SK-N-SH treated with all-trans-retinoic acid at 6 μM for 48 hours (cell line): Measurements from ENCODE around the gene COL1A2.

ENCODE experiments used
- ATAC-seq: fragments of 200-7000 bp; cut with Tn5 transposase; 3 replicates; pipeline ENCODE4 v1.9.1; 2020; ENCODE audit warnings: mild to moderate bottlenecking, moderate library complexity
- ARNTL ChIP-seq: fragments of 450-650 bp; formaldehyde crosslinking; IDR thresholded peaks from 2 replicates; pipeline ENCODE4 v1.5.0; 2020; ENCODE audit warnings: low read depth, mild to moderate bottlenecking, moderate library complexity, borderline replicate concordance
- BACH2 ChIP-seq: fragments of 250-450 bp; sonication (Bioruptor Pico); IDR thresholded peaks from 2 replicates; pipeline ENCODE4 v1.9.0; 2021; ENCODE audit warnings: mild to moderate bottlenecking, borderline replicate concordance
- CSDC2 ChIP-seq: fragments of 250-450 bp; sonication (Bioruptor Pico); IDR thresholded peaks from 2 replicates; pipeline ENCODE4 v1.5.0; 2020; ENCODE audit warnings: mild to moderate bottlenecking, moderate library complexity
- GLIS3 ChIP-seq: fragments of 250-450 bp; sonication (Bioruptor Pico); IDR thresholded peaks from 2 replicates; pipeline ENCODE4 v1.5.0; 2020; ENCODE audit warnings: mild to moderate bottlenecking, moderate library complexity
- ISL1 ChIP-seq: fragments of 250-450 bp; sonication (Bioruptor Pico); IDR thresholded peaks from 2 replicates; pipeline ENCODE4 v2.1.2; 2022; ENCODE audit warnings: mild to moderate bottlenecking, moderate library complexity
- OSR1 ChIP-seq: fragments of 250-450 bp; sonication (Bioruptor Pico); IDR thresholded peaks from 2 replicates; pipeline ENCODE4 v1.8.0; 2022; ENCODE audit warnings: moderate library complexity, mild to moderate bottlenecking, inconsistent platforms
- POU6F1 ChIP-seq: fragments of 250-450 bp; sonication (Bioruptor Pico); IDR thresholded peaks from 2 replicates; pipeline ENCODE4 v1.8.0; 2021; ENCODE audit warnings: low read depth, mild to moderate bottlenecking, moderate library complexity, borderline replicate concordance
- PPARA ChIP-seq: fragments of 250-450 bp; sonication (Bioruptor Pico); IDR thresholded peaks from 2 replicates; pipeline ENCODE4 v1.5.0; 2020; ENCODE audit warnings: mild to moderate bottlenecking, borderline replicate concordance
- RARB ChIP-seq: fragments of 250-450 bp; sonication (Bioruptor Pico); IDR thresholded peaks from 2 replicates; pipeline ENCODE4 v1.8.0; 2021; ENCODE audit warnings: mild to moderate bottlenecking, moderate library complexity
- SNAI2 ChIP-seq: fragments of 250-450 bp; sonication (Bioruptor Pico); IDR thresholded peaks from 2 replicates; pipeline ENCODE4 v1.5.0; 2020; ENCODE audit warnings: mild to moderate bottlenecking, moderate library complexity
- TCF4 ChIP-seq: fragments of 250-450 bp; sonication (Bioruptor Pico); IDR thresholded peaks from 2 replicates; pipeline ENCODE4 v1.8.0; 2021; ENCODE audit warnings: mild to moderate bottlenecking, moderate library complexity, borderline replicate concordance
- TOX ChIP-seq: fragments of 250-450 bp; sonication (Bioruptor Pico); IDR thresholded peaks from 2 replicates; pipeline ENCODE4 v1.8.0; 2021; ENCODE audit warnings: mild to moderate bottlenecking, moderate library complexity, borderline replicate concordance
- ZC3H10 ChIP-seq: fragments of 250-450 bp; sonication (Bioruptor Pico); IDR thresholded peaks from 2 replicates; pipeline ENCODE4 v1.5.1; 2021; ENCODE audit warnings: mild to moderate bottlenecking, moderate library complexity
- ZFP3 ChIP-seq: fragments of 250-450 bp; sonication (Bioruptor Pico); IDR thresholded peaks from 2 replicates; pipeline ENCODE4 v1.5.0; 2020; ENCODE audit warnings: mild to moderate bottlenecking, moderate library complexity
- ZFP30 ChIP-seq: fragments of 450-650 bp; formaldehyde crosslinking; IDR thresholded peaks from 2 replicates; pipeline ENCODE4 v1.5.0; 2022; ENCODE audit warnings: mild to moderate bottlenecking, moderate library complexity
- ZNF565 ChIP-seq: fragments of 450-650 bp; formaldehyde crosslinking; conservative IDR thresholded peaks from 2 replicates; pipeline ENCODE4 v1.5.0; 2020; ENCODE audit warnings: low read depth, mild to moderate bottlenecking, moderate library complexity
- ZNF70 ChIP-seq: fragments of 450-650 bp; formaldehyde crosslinking; IDR thresholded peaks from 2 replicates; pipeline ENCODE4 v1.5.0; 2020; ENCODE audit warnings: mild to moderate bottlenecking, moderate library complexity
- ZNF8 ChIP-seq: fragments of 450-650 bp; formaldehyde crosslinking; IDR thresholded peaks from 2 replicates; pipeline ENCODE4 v1.5.0; 2020; ENCODE audit warnings: mild to moderate bottlenecking, moderate library complexity
- TF ChIP-seq, protein P1 (sequence below): fragments of 250-450 bp; sonication (Bioruptor Pico); IDR thresholded peaks from 2 replicates; pipeline ENCODE4 v1.5.0; 2020; ENCODE audit warnings: mild to moderate bottlenecking, moderate library complexity
- TF ChIP-seq, protein P2 (sequence below): fragments of 250-450 bp; sonication (Bioruptor Pico); IDR thresholded peaks from 2 replicates; pipeline ENCODE4 v1.5.1; 2020; ENCODE audit warnings: low read depth, mild to moderate bottlenecking, moderate library complexity
- TF ChIP-seq, protein P3 (sequence below): fragments of 250-450 bp; sonication (Bioruptor Pico); IDR thresholded peaks from 2 replicates; pipeline ENCODE4 v1.5.1; 2021; ENCODE audit warnings: mild to moderate bottlenecking, moderate library complexity

COL1A2 gene

DNA sequence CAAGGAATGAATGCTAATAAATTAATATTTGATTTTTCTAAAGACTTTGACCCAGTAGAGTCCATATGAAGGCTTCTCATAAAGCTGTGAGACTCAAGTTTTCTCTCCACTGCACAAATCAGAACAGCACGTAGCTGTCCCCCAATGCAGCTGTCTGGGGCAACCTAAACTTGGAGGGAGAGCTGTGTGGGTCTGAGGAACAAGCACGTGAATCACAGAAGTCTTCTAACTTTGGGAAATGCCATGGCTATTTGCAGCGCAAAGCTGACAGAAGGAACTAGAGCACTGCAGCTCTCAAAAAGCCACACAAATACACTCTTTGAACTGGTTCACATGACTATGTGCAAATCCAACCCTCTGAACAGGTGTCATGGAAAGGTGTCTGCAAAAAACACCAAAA, 47.9 kb downstream of the COL1A2 start (continued):
- TF ChIP-seq, protein P1, sequence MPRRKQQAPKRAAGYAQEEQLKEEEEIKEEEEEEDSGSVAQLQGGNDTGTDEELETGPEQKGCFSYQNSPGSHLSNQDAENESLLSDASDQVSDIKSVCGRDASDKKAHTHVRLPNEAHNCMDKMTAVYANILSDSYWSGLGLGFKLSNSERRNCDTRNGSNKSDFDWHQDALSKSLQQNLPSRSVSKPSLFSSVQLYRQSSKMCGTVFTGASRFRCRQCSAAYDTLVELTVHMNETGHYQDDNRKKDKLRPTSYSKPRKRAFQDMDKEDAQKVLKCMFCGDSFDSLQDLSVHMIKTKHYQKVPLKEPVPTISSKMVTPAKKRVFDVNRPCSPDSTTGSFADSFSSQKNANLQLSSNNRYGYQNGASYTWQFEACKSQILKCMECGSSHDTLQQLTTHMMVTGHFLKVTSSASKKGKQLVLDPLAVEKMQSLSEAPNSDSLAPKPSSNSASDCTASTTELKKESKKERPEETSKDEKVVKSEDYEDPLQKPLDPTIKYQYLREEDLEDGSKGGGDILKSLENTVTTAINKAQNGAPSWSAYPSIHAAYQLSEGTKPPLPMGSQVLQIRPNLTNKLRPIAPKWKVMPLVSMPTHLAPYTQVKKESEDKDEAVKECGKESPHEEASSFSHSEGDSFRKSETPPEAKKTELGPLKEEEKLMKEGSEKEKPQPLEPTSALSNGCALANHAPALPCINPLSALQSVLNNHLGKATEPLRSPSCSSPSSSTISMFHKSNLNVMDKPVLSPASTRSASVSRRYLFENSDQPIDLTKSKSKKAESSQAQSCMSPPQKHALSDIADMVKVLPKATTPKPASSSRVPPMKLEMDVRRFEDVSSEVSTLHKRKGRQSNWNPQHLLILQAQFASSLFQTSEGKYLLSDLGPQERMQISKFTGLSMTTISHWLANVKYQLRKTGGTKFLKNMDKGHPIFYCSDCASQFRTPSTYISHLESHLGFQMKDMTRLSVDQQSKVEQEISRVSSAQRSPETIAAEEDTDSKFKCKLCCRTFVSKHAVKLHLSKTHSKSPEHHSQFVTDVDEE (CRISPR knock-in tag): no peak
- no peak for TF ChIP-seq CSDC2 (CRISPR knock-in tag)
- TF ChIP-seq GLIS3 (CRISPR knock-in tag): no peak
- TF ChIP-seq, protein P2, sequence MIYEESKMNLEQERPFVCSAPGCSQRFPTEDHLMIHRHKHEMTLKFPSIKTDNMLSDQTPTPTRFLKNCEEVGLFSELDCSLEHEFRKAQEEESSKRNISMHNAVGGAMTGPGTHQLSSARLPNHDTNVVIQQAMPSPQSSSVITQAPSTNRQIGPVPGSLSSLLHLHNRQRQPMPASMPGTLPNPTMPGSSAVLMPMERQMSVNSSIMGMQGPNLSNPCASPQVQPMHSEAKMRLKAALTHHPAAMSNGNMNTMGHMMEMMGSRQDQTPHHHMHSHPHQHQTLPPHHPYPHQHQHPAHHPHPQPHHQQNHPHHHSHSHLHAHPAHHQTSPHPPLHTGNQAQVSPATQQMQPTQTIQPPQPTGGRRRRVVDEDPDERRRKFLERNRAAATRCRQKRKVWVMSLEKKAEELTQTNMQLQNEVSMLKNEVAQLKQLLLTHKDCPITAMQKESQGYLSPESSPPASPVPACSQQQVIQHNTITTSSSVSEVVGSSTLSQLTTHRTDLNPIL (CRISPR knock-in tag): no peak

GRCh38 chr7:94444813-94445212, 50.1 kb downstream of the COL1A2 start:
- ATAC-seq: no peak
- TF ChIP-seq ZNF8 (CRISPR knock-in tag) (no peak), ZFP30 (CRISPR knock-in tag) (no peak), GLIS3 (CRISPR knock-in tag) (no peak), ZNF70 (CRISPR knock-in tag) (no peak), TCF4 (no peak), SNAI2 (no peak), ISL1 (CRISPR knock-in tag) (no peak), ZFP3 (CRISPR knock-in tag) (no peak), ZC3H10 (CRISPR knock-in tag) (no peak), BACH2 (CRISPR knock-in tag) (no peak)
- TF ChIP-seq, protein P1 (CRISPR knock-in tag): no peak

DNA sequence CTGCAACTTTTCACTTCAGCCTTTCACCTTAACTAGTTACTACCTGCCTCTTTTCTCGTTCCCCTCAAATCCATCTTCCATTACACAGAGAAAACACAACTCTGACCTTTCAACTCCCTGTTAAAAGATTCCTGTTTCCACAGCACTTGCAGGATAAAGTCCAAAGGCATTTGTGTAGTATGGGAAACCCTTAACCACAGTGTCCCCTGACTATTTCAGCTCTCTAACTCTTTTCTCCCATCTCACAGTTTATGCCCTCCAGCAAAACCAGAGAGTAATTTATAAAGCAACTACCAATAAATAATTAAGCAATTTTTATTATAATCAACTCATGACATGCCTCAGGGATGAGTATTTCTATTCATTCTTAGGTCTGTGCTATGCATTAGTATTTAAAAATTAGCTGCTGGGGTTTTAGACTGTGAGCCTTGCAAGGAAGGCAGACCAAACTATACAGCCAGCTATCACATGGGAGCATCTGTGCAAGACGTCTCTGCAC, 51.0 kb downstream of the COL1A2 start:
- ATAC-seq: no peak
- TF ChIP-seq ZC3H10 (CRISPR knock-in tag): no peak
- TF ChIP-seq SNAI2: no peak
- no peak for TF ChIP-seq ZFP3 (CRISPR knock-in tag)
- TF ChIP-seq PPARA (CRISPR knock-in tag): no peak
- no peak for TF ChIP-seq OSR1 (CRISPR knock-in tag)
- TF ChIP-seq ARNTL (CRISPR knock-in tag): no peak
- TF ChIP-seq TOX (CRISPR knock-in tag): no peak
- TF ChIP-seq RARB (CRISPR knock-in tag): no peak
- TF ChIP-seq ZNF70 (CRISPR knock-in tag): no peak
- TF ChIP-seq, all 23 proteins: peak for 0

GRCh38 chr7:94446308-94446707, 51.6 kb downstream of the COL1A2 start:
- ATAC-seq: no peak
- no peak for TF ChIP-seq ZNF565 (CRISPR knock-in tag)
- no peak for TF ChIP-seq ZC3H10 (CRISPR knock-in tag)
- TF ChIP-seq BACH2 (CRISPR knock-in tag): no peak
- no peak for TF ChIP-seq ZNF70 (CRISPR knock-in tag)
- TF ChIP-seq ZFP30 (CRISPR knock-in tag): no peak
- TF ChIP-seq, protein P2 (CRISPR knock-in tag): no peak
- TF ChIP-seq OSR1 (CRISPR knock-in tag): no peak
- TF ChIP-seq, protein P3, sequence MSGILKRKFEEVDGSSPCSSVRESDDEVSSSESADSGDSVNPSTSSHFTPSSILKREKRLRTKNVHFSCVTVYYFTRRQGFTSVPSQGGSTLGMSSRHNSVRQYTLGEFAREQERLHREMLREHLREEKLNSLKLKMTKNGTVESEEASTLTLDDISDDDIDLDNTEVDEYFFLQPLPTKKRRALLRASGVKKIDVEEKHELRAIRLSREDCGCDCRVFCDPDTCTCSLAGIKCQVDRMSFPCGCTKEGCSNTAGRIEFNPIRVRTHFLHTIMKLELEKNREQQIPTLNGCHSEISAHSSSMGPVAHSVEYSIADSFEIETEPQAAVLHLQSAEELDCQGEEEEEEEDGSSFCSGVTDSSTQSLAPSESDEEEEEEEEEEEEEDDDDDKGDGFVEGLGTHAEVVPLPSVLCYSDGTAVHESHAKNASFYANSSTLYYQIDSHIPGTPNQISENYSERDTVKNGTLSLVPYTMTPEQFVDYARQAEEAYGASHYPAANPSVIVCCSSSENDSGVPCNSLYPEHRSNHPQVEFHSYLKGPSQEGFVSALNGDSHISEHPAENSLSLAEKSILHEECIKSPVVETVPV (CRISPR knock-in tag): no peak
- no peak for TF ChIP-seq TOX (CRISPR knock-in tag)
- TF ChIP-seq, protein P1 (CRISPR knock-in tag): no peak
- TF ChIP-seq POU6F1 (CRISPR knock-in tag): no peak
- TF ChIP-seq TCF4: no peak
- TF ChIP-seq PPARA (CRISPR knock-in tag): no peak
